Left ventricle myocardium superior (tissue), 1 donor: ENCODE measurements around the gene BTBD18. TPM values are rescaled to one million over a fixed set of nuclear protein-coding genes. Genes with fewer than 3 reads are reported as not detected.

Experiments
- ATAC-seq: fragments of 200-7000 bp; cut with Tn5 transposase; one replicate; pipeline ENCODE4 v1.9.1; 2020; ENCODE audit warnings: mild to moderate bottlenecking, moderate library complexity
- DNase-seq: peaks from one replicate; pipeline ENCODE4 v3.0.0-alpha.2; 2020
- intact Hi-C: fragments of 100-400 bp; cut with micrococcal nuclease; formaldehyde crosslinking; loops from one replicate; pipeline ENCODE4 v1.11.0; 2022
- total RNA-seq: library from RNA; stranded (reverse); fragmentation: NEBNext Ultra II Directional; extraction: Animal tissue kit (Norgen Biotek cat#: 25700); gene quantifications from one replicate; pipeline ENCODE4 v1.2.1, GENCODE V29; 2021
- donor health status: DM: no; HTN: yes; CAD: no; lungs with severe emphysema.

Gene BTBD18
- total RNA-seq, 1 donor from 2014 or later = not detected

- DNase-seq (no peak), ATAC-seq (peak; percentile 17)
- intact Hi-C loops = no loop called here
Observed at GRCh38 chr11:57777969-57778317, 26.3 kb upstream of the BTBD18 start.

- intact Hi-C loops = no loop called here
- DNase-seq (no peak), ATAC-seq (no peak)
Observed at GRCh38 chr11:57776577-57777210, 25.1 kb upstream of the BTBD18 start.

GRCh38 chr11:57776031-57776521 lies 24.5 kb upstream of the BTBD18 start:
- intact Hi-C loops = no loop called here
- no peak for DNase-seq
- no peak for ATAC-seq

GRCh38 chr11:57775491-57775890 lies 23.9 kb upstream of the BTBD18 start:
- DNase-seq (no peak), ATAC-seq (no peak)

GRCh38 chr11:57773026-57773598 lies 21.5 kb upstream of the BTBD18 start:
- DNase-seq = no peak
- intact Hi-C loops = no loop called here
- no peak for ATAC-seq

More at GRCh38 chr11:57775491-57775890, 23.9 kb upstream of the BTBD18 start:
- intact Hi-C loops = no loop called here

GRCh38 chr11:57772562-57772961 lies 20.9 kb upstream of the BTBD18 start:
- ATAC-seq = no peak
- no peak for DNase-seq
- intact Hi-C loops = no loop called here

GRCh38 chr11:57771365-57771764 lies 19.7 kb upstream of the BTBD18 start:
- no peak for DNase-seq
- intact Hi-C loops = no loop called here
- no peak for ATAC-seq

GRCh38 chr11:57770793-57771192 lies 19.2 kb upstream of the BTBD18 start:
- DNase-seq = no peak
- ATAC-seq = no peak
- intact Hi-C loops = no loop called here

GRCh38 chr11:57764972-57765371 lies 13.4 kb upstream of the BTBD18 start:
- ATAC-seq = no peak
- intact Hi-C loops = loop anchor here (5.0 kb wide), 1 partner anchor 32 kb away; no protein-coding TSS in a partner anchor

GRCh38 chr11:57764566-57764965 lies 12.9 kb upstream of the BTBD18 start:
- DNase-seq (no peak), ATAC-seq (no peak)
- intact Hi-C loops = loop anchor here (5.0 kb wide), 1 partner anchor 33 kb away; no protein-coding TSS in a partner anchor

More at GRCh38 chr11:57764972-57765371, 13.4 kb upstream of the BTBD18 start:
- no peak for DNase-seq

GRCh38 chr11:57764021-57764420 lies 12.4 kb upstream of the BTBD18 start:
- intact Hi-C loops = loop anchor here (5.0 kb wide), 1 partner anchor 33 kb away; no protein-coding TSS in a partner anchor
- ATAC-seq = no peak
- DNase-seq = no peak

- ATAC-seq = peak; percentile 45
- DNase-seq = no peak
- intact Hi-C loops = loop anchor here (5.0 kb wide), 1 partner anchor 34 kb away; no protein-coding TSS in a partner anchor
Observed at GRCh38 chr11:57763568-57763967, 11.9 kb upstream of the BTBD18 start.

GRCh38 chr11:57762235-57762861 lies 10.7 kb upstream of the BTBD18 start:
- DNase-seq (no peak), ATAC-seq (peak; percentile 50)
- intact Hi-C loops = loop anchor here (5.0 kb wide), 1 partner anchor 35 kb away; no protein-coding TSS in a partner anchor

GRCh38 chr11:57761301-57762234 lies 9.9 kb upstream of the BTBD18 start, which contains the start of gene CTNND1:
CTNND1 (plus strand) TSS chr11:57761802; CDS start chr11:57791479, 29,677 bp downstream.
- ATAC-seq = peak; percentile 99
- intact Hi-C loops = loop anchor here (5.0 kb wide), 1 partner anchor 36 kb away; no protein-coding TSS in a partner anchor
- DNase-seq = peak; percentile 82

- DNase-seq = no peak
Observed at GRCh38 chr11:57758174-57758573, 6.6 kb upstream of the BTBD18 start.

GRCh38 chr11:57752954-57753353 lies 1.3 kb upstream of the BTBD18 start:
- ATAC-seq (no peak), DNase-seq (no peak)
- intact Hi-C loops = no loop called here

More at GRCh38 chr11:57758174-57758573, 6.6 kb upstream of the BTBD18 start:
- ATAC-seq = no peak
- intact Hi-C loops = no loop called here

GRCh38 chr11:57751176-57751575 lies 443 bp downstream of the BTBD18 start:
- intact Hi-C loops = no loop called here
- ATAC-seq = no peak
- DNase-seq = no peak

GRCh38 chr11:57746920-57747319 lies 4.7 kb downstream of the BTBD18 start:
- intact Hi-C loops = no loop called here
- DNase-seq (no peak), ATAC-seq (no peak)

- intact Hi-C loops = no loop called here
- DNase-seq = no peak
Observed at GRCh38 chr11:57745206-57745605, 6.4 kb downstream of the BTBD18 start.

More at GRCh38 chr11:57745206-57745605, 6.4 kb downstream of the BTBD18 start:
- ATAC-seq = no peak
